Right cardiac atrium (tissue), 5 donors: Measurements from ENCODE around the gene SMG1. TPM values are rescaled to one million over a fixed set of nuclear protein-coding genes. Genes with fewer than 3 reads are reported as not detected.

Source experiments
- ATAC-seq, 2 donors: fragments of 200-7000 bp; cut with Tn5 transposase; one replicate each; pipeline versions ENCODE4 v1.8.0 to v1.9.1; 2020; ENCODE audit warnings: moderate library complexity in 2 of 2, mild to moderate bottlenecking in 1 of 2
- DNase-seq, 3 donors: peaks; one replicate each; pipeline ENCODE4 v3.0.0-alpha.2; 2020
- H3K27ac ChIP-seq: one replicate; pipeline ENCODE4 v1.5.1; 2013; ENCODE audit warnings: mild to moderate bottlenecking, low read length, control low read depth, moderate library complexity
- H3K27me3 ChIP-seq: one replicate; pipeline ENCODE4 v1.6.1; 2013; ENCODE audit not compliant: control insufficient read depth, insufficient read depth
- H3K4me1 ChIP-seq: one replicate; pipeline ENCODE4 v1.6.1; 2013; ENCODE audit warnings: low read length; ENCODE audit not compliant: control insufficient read depth, insufficient read depth
- H3K4me3 ChIP-seq: one replicate; pipeline ENCODE4 v1.5.1; 2013; ENCODE audit warnings: low read length, control low read depth
- H3K9me3 ChIP-seq: one replicate; pipeline ENCODE4 v1.6.1; 2013; ENCODE audit warnings: low read length; ENCODE audit not compliant: control insufficient read depth
- WGBS: extraction: QIAGEN DNeasy Blood & Tissue Kit; methylation state at CpG from one replicate; pipeline ENCODE4 v1.1.7; 2013; 5-methylcytosine and 5-hydroxymethylcytosine counted together
- intact Hi-C, 4 donors: fragments of 100-400 bp; cut with DNase I; formaldehyde crosslinking; loops; one replicate each; pipeline versions ENCODE4 v1.11.0 to v1.14.0; 2022 to 2023
- polyA plus RNA-seq: library from polyadenylated mRNA; stranded (reverse); fragments of 200-250 nt; gene quantifications from one replicate; pipeline ENCODE4 v1.2.3, GENCODE V29; 2013
- total RNA-seq, 4 donors: library from RNA; stranded (reverse); fragmentation: NEBNext Ultra II Directional; extraction: Animal tissue kit (Norgen Biotek cat#: 25700); gene quantifications; one replicate each; pipeline ENCODE4 v1.2.1, GENCODE V29; 2021
- donor health status: healthy with polysubstance abuse.
- donor health status: DM: no; HTN: yes; CAD: no.
- donor health status: DM: no; HTN: no; CAD: no.
- donor health status: DM: no; HTN: yes; CAD: no; lungs with severe emphysema.
- donor health status: DM: yes; HTN: yes; CAD: no.

The SMG1 gene
- total and polyA plus RNA-seq, 5 donors = 11.5 to 57.0 (median 41.3) TPM

- Histone ChIP-seq H3K9me3 (no peaks in the 10 kb centered on the region), H3K27ac (no peak overlapping the region), H3K4me3 (no peak overlapping the region), H3K27me3 (no peaks in the 10 kb centered on the region), H3K4me1 (no peaks in the 10 kb centered on the region)
- DNase-seq = no peak
- no peak for ATAC-seq
- intact Hi-C loops = no loop called here
Observed at GRCh38 chr16:18953547-18953946, 27.3 kb upstream of the SMG1 start.

DNA sequence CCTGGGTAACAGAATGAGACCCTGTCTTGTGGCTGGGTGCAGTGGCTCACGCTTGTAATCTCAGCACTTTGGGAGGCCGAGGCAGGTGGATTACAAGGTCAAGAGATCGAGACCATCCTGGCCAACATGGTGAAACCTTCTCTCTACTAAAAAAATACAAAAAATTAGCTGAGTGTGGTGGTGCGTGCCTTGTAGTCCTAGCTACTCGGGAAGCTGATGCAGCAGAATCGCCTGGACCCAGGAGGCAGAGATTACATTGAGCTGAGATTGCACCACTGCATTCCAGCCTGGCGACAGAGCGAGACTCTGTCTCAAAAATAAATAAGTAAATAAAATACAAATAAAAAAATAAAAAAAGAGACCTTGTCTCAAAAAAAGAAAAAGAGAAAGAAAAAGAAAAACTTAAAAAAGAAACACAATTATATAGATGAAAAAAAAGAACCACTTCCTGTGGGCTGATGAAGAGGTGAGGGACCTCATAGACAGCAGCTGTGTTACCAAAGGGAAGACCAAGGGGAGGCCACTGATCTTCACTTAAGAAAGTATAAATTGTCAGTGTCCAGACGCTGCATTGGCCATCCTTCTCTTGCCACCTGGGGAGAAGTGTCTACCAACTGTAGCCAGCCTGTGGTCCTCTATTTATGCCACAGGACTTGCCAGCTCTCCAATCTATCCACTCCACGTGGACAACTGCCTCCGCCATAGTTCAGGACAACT is 24.4 kb upstream of the SMG1 start:
- Histone ChIP-seq H3K4me3 (no peak overlapping the region), H3K4me1 (no peaks in the 10 kb centered on the region), H3K27ac (no peak overlapping the region), H3K9me3 (no peaks in the 10 kb centered on the region), H3K27me3 (no peaks in the 10 kb centered on the region)
- ATAC-seq (no peak), DNase-seq (no peak)
- WGBS = 88% methylated on average over 11 of the region's 11 CpGs
- intact Hi-C loops = no loop called here

DNA sequence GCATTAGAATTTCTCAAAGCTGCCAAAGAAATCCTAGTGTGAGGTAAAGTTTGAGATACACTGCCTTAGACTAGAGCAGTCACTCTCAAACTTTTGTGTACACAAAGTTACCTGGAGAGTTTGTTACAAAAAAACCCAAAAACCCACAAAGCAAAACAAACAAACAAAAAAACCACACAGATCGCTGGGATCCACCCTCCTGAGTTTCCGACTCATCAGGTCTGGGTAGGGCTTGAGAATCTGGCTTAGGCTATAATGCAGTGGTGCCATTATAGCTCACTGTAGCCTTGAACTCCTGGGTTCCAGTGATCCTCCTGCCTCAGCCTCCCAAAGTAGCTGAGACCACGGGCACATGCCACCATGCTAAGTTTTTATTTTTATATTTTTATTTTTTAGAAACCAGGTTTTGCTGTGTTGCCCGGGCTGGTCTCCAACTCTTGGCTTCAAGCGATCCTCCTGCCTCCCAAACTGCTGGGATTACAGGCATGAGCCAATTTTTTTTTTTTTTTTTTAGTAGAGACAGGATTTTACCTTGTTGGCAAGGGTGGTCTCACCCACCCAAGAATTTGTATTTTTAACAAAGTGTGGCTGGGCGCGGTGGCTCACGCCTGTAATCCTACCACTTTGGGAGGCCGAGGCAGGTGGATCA is 22.3 kb upstream of the SMG1 start:
- ATAC-seq = no peak
- Histone ChIP-seq H3K9me3 (no peaks in the 10 kb centered on the region), H3K4me3 (no peak overlapping the region), H3K4me1 (no peaks in the 10 kb centered on the region), H3K27me3 (no peaks in the 10 kb centered on the region), H3K27ac (no peak overlapping the region)
- 90% methylated on average over 9 of the region's 9 CpGs for WGBS
- no peak for DNase-seq
- intact Hi-C loops = no loop called here

DNA sequence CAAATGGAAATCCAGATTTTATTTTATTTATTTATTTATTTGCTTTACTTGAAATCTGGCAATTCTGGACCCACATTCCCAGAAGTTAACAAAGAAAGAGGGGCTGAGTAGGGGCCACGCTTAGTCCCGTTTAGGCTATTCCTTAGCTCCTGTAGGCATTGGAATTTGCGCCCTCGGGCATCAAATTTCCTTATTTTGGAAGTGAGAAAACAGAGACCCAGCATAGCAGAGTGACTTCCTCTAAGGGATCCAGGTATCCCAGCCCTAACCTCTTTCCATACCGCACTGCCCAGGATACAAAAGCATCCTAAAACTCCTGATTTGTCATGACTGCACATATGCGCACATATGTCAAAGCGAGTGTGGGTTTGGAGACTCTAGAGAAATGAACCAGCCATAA is 19.0 kb upstream of the SMG1 start:
- WGBS = 74% methylated on average over 7 of the region's 7 CpGs
- Histone ChIP-seq H3K4me1 (no peaks in the 10 kb centered on the region), H3K27me3 (no peaks in the 10 kb centered on the region), H3K27ac (no peak overlapping the region), H3K4me3 (no peak overlapping the region), H3K9me3 (no peaks in the 10 kb centered on the region)
- intact Hi-C loops = no loop called here
- no peak for DNase-seq
- ATAC-seq = no peak

DNA sequence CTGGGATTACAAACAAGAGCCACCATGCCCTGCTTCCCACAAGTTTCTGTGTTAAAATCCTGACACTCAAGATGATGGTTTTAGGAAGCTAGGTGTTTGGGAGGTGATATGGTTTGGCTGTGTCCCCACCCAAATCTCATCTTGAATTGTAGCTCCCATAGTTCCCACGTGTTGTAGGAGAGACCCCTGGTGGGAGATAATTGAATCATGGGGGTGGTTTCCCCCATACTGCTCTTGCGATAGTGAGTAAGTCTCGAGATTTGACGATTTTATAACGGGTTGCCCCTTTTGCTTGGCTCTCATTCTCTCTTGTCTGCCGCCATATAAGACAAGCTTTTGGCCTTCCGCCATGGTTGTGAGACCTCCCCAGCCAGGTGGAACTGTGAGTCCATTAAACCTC is 17.2 kb upstream of the SMG1 start:
- no peak for ATAC-seq
- Histone ChIP-seq H3K9me3 (no peaks in the 10 kb centered on the region), H3K4me1 (no peaks in the 10 kb centered on the region), H3K27ac (no peak overlapping the region), H3K27me3 (no peaks in the 10 kb centered on the region), H3K4me3 (no peak overlapping the region)
- intact Hi-C loops = no loop called here
- DNase-seq = no peak
- 86% methylated on average over 7 of the region's 7 CpGs for WGBS

GRCh38 chr16:18942061-18942460 is 15.9 kb upstream of the SMG1 start:
- Histone ChIP-seq H3K27me3 (no peaks in the 10 kb centered on the region), H3K4me1 (no peaks in the 10 kb centered on the region), H3K4me3 (no peak overlapping the region), H3K27ac (no peak overlapping the region), H3K9me3 (no peaks in the 10 kb centered on the region)
- ATAC-seq = no peak
- DNase-seq = no peak
- intact Hi-C loops = no loop called here
- WGBS = 47% methylated on average over 1 of the region's 1 CpG

GRCh38 chr16:18941471-18941870 is 15.3 kb upstream of the SMG1 start:
- intact Hi-C loops = no loop called here
- DNase-seq (no peak), ATAC-seq (no peak)
- H3K27ac ChIP-seq = no peak overlapping the region
- H3K4me3 ChIP-seq = no peak overlapping the region
- H3K4me1 ChIP-seq = no peaks in the 10 kb centered on the region
- no peaks in the 10 kb centered on the region for H3K9me3 ChIP-seq
- no peaks in the 10 kb centered on the region for H3K27me3 ChIP-seq

GRCh38 chr16:18938986-18939385 is 12.8 kb upstream of the SMG1 start:
- H3K27ac ChIP-seq = no peak overlapping the region
- WGBS = 95% methylated on average over 9 of the region's 9 CpGs
- H3K9me3 ChIP-seq = no peaks in the 10 kb centered on the region
- H3K4me1 ChIP-seq = no peaks in the 10 kb centered on the region
- DNase-seq = no peak
- no peak for ATAC-seq
- H3K27me3 ChIP-seq = no peaks in the 10 kb centered on the region
- intact Hi-C loops = no loop called here
- H3K4me3 ChIP-seq = no peak overlapping the region

GRCh38 chr16:18937390-18937789 is 11.2 kb upstream of the SMG1 start:
- ATAC-seq = no peak

GRCh38 chr16:18936727-18937340 is 10.6 kb upstream of the SMG1 start:
- Histone ChIP-seq H3K4me1 (no peaks in the 10 kb centered on the region), H3K27ac (no peak overlapping the region), H3K9me3 (no peaks in the 10 kb centered on the region), H3K27me3 (no peaks in the 10 kb centered on the region), H3K4me3 (no peak overlapping the region)
- 77% methylated on average over 7 of the region's 7 CpGs for WGBS
- DNase-seq (no peak), ATAC-seq (no peak)
- intact Hi-C loops = no loop called here

More at GRCh38 chr16:18937390-18937789, 11.2 kb upstream of the SMG1 start:
- no peak overlapping the region for H3K4me3 ChIP-seq
- H3K4me1 ChIP-seq = no peaks in the 10 kb centered on the region
- DNase-seq = no peak
- H3K27ac ChIP-seq = no peak overlapping the region
- no peaks in the 10 kb centered on the region for H3K9me3 ChIP-seq
- intact Hi-C loops = no loop called here
- no peaks in the 10 kb centered on the region for H3K27me3 ChIP-seq

- ATAC-seq = no peak
- no peaks in the 10 kb centered on the region for H3K9me3 ChIP-seq
- no peak for DNase-seq
- H3K4me3 ChIP-seq = no peak overlapping the region
- intact Hi-C loops = no loop called here
- H3K27ac ChIP-seq = no peak overlapping the region
- WGBS = 6% methylated on average over 1 of the region's 1 CpG
- H3K27me3 ChIP-seq = no peaks in the 10 kb centered on the region
- no peaks in the 10 kb centered on the region for H3K4me1 ChIP-seq
Observed at GRCh38 chr16:18933501-18933900, 7.3 kb upstream of the SMG1 start.
